NCI-H2196 (cell line): ENCODE results near the gene ATP5F1D.

Source experiments
- DNase-seq: peaks from one replicate; lab custom pipeline; 2025; ENCODE audit not compliant: unreplicated experiment; lab: John Stamatoyannopoulos, UW

ATP5F1D gene

DNA sequence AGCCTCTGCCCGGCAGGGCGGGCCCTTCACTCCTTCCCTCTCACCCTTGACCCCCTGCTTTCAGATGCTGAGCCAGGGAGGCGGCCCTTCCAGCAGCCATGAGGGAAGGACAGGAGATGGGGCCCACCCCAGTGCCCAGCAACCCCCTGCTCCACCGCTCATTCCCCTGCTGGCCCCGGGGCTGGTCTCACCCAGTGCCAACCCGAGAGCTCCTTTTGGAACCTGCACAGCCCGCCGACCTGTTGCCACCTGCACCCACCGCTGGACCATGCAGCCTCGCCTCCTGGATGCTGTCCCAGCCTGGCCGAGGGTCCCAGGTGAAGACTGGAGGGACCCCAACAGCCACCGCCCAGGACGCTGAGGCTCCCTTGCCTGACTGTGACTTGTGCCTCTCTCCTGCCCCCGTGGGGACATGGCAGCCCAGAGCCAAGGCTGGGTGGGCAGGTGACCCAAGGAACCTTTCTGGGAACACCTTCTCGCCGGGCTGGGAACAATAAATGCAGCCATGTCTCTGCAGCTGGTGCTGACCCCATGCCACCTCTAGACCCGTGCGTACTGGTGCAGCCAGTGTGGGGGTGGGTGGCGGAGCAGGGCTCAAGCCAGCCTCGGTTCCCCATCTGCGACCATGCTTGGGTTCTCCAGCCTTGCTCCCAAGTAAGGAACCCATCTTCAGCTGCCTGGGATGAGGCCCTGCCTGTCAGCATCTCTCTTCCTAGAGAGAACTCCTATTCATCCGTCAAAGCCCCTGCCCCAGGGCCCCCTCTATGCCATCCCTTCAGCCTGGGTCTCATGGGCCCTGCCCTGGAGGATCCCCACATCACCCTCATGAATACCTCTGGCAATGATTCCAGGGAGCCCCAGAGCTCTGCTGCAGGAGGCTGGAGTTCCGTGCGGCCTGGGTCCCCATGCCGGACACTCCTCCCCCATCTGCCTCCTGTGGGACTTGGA, 37.4 kb downstream of the ATP5F1D start:
- no peak for DNase-seq

DNA sequence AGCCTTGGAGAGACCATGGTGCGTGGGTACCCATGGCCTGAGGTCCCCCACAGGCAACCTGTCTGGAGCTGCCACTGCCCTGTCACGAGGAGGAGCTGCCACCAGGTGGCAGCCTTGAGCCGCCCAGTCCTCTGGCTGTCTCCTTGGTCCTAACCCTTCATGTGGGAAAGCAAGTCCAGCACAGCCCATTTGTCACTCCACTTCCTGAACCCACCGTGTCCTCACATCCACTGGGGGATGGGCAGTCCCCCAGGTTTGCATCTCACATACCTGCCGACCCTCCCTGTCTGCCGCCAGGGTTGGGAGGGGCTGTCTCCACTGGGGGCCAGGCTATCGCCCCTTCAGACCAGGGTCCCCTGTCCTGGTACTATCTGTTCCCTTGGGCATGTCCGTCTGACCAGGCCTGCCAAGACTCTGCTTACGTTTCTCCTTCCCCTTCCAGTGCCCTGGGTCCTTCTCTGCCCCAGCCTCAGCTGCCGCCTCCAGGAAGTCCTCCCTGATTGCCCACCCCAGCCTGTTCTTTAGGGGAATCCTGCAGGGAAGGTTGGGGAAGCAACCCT, 38.3 kb downstream of the ATP5F1D start:
- peak; percentile 82 for DNase-seq

DNA sequence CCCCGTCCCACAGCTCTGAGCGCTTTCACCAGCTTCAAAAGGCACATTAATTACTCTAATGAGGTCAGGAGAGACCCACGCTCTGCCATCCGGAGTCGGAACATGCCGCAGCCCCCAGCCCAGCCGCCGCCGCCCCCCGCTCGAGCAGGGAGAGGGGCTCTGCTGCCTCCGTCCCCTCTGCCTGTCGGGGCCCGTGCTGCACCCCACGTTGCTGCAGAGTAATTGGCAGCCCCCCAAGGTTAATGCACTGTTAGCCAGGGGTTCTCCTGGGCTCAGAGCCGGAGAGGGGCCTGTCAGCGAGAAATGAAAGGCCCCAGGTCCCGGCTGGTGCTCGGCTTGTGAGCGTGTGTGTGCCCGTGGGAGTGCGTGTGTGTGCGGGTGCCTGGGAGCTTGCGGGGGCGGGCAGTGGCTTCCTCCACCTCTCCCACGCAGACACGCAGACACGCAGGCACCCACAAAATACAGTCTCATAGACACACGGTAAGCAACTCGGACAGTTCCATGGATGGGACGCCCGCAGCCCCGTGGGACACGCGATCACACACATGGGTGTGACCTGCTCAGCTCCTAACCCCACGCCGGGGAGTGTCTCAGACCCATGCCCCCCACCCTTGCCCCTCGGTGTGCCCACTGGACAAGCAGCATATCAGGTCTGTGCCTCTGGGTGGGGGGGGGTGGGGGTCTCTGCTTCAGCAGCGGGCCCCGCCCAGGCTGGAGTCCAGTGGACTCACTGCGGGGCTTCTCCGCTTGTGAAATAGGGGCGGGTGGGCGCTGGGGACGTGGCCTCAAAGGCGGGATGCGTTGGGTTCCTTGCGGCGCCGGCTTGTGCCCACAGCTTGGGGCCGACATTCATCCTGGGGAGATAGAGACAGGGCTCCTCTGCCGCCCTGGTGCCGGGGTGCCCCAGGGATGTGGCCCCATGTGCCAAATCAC, 39.4 kb downstream of the ATP5F1D start:
- no peak for DNase-seq

DNA sequence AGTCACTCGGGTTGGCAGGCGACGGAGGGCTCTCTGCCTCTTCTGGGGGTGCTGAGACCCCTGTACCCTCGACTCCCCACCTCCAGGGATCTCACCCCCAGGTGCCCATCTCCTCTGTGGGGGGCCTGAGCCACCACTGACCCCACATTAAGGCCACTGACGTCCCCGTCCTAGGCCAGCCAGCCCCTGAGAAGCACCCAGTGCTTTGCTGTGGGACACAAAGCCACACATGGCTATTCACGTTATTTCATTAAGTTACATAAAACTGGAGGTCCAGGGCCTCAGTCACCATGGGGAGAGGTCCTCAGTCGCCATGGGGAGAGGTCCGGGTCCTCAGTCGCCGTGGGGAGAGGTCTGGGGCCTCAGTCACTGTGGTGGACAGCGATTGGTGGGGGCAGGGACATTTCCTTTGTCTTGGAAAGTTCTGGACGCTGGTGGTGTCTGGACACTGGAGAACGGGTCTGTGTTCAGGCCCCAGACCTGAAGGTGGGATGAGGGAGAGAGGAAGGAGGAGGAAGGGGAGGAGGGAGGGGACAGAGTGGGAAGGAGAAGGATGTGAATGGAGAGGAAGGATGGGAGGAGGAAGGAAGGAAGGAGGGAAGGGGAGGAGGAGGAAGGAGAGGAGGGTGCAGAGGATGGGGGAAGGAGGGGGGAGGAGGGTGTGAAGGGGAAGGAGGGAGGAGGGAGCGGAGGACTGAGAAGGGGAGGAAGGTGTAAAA, 40.2 kb downstream of the ATP5F1D start:
- DNase-seq: no peak

DNA sequence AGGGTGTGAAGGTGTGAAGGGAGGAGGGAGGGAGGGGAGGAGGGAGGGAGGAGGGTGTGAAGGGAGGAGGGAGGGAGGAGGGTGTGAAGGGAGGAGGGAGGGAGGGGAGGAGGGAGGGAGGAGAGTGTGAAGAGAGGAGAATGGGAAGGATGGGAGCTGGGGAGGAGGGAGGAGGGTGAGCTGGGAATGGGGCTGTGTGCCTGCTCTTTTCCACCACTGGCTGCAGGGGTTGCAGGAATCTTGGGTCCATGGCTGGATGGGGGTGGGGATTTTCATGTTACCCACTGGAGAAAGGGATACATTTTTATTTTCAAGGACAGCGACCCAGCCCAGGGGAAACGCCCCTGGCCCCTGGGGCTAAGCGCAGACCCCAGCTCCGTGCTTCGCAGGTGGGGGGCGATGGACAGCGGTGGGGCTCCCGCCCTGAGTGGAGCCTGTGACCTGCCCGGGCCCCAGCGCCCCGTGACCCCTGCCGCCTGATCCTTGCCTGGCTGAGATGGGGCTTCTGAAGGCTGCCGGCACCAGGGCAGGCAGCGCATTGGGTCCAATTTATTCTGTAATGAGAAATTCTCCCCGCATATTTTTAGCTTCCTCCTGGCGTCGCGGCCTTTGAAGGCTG, 41.1 kb downstream of the ATP5F1D start:
- DNase-seq: no peak

DNA sequence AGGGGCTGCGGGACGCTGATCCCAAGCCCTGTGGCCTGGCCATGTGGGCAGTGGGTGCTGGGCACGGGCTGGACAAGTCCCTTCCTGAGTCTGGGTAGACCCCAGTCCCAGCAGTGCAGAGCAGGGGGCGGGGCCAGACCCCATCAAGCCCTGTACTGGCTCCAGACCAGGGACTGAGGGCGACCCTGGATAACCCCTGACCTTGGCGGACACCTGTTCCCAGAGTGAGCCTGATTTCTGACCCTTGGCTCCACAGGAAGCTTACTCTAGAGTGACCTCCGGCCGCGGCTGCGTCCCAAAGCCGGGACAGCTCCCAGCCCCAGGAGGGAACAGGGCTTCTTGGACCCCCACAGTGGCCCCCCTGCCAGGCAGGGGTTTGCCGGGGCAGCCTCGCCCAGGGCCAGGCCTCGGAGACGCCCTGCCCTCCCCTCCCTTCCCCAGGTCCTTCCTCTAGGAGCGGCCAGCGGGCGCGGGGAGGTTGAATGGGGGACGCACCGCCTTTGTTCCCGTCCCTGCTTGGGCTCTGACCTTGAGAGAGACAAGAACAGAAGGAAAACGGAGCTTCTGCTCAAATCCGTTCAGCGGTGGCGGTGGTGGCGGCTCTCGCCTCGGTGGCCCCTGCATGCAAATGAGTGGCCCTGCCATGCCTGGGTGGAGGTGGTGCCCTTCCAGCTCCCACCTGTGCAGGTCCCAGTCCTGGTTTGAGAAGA, 41.8 kb downstream of the ATP5F1D start:
- DNase-seq: no peak

- DNase-seq: no peak
These were observed 42.4 kb downstream of the ATP5F1D start for GRCh38 chr19:1283917-1284292.

- DNase-seq: no peak
These were observed 42.9 kb downstream of the ATP5F1D start for GRCh38 chr19:1284293-1284978.

DNA sequence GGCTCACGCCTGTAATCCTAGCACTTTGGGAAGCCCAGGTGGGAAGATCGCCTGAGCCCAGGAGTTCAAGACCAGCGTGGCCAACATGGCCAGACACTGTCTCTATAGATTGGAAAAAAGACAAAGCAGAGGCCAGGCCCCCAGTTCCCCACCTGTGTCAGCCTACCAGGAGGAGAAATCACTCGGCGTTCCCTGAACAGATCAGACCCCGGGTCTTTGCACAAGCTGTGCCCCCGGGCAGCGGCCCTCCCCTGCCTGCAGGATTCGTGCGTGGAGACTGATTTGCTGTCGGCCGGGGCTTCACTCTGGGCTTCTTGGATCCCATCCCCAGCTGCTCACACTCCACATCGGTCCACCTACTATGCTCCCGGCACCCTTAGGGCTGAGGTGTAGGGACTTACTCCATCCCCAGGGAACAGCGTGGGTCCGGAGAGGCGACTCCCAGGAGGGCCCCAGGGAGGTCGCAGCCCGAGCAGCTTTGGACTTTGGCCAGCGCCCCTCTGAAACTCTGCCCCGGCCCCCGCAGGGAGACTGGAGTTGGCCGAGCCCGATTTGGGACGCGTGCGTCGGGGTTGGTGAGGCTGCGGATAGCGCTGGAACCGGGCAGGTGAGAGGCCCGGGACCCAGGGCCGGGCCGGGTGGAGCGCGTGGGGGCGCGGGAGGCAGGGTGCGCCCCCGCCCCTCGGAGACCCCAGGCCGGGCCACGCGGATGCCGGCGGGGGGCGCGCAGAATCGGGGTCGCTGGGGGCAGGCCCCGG, 43.6 kb downstream of the ATP5F1D start:
- DNase-seq: no peak

- DNase-seq: peak; percentile 23
These were observed 44.3 kb downstream of the ATP5F1D start, which contains the start of gene EFNA2 for GRCh38 chr19:1285737-1286360. TSS of gene EFNA2 (plus strand) at chr19:1285873. CDS start at chr19:1286169, 296 bp downstream.

- no peak for DNase-seq
These were observed 45.2 kb downstream of the ATP5F1D start for GRCh38 chr19:1286487-1287353.

- DNase-seq: no peak
These were observed 46.0 kb downstream of the ATP5F1D start for GRCh38 chr19:1287354-1288225.

DNA sequence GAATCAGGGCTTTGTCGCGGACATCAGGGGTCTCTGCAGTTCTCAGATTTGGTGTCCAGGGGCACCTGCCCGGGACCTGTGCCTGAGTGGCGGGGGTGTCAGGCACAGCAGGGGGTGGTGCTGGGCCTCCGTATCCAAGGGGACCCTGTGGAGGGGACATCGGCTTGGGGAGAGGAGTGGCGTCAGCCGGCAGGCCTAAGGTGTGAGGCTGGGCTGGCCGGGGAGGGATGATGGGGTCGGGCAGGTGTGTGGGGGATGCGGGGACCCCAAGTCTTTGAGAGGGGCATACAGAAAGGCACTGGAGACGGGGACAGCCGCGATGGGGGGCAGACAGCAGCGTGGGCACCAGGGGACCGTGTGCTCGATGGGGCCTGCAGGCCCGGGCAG, 46.7 kb downstream of the ATP5F1D start:
- DNase-seq: no peak

DNA sequence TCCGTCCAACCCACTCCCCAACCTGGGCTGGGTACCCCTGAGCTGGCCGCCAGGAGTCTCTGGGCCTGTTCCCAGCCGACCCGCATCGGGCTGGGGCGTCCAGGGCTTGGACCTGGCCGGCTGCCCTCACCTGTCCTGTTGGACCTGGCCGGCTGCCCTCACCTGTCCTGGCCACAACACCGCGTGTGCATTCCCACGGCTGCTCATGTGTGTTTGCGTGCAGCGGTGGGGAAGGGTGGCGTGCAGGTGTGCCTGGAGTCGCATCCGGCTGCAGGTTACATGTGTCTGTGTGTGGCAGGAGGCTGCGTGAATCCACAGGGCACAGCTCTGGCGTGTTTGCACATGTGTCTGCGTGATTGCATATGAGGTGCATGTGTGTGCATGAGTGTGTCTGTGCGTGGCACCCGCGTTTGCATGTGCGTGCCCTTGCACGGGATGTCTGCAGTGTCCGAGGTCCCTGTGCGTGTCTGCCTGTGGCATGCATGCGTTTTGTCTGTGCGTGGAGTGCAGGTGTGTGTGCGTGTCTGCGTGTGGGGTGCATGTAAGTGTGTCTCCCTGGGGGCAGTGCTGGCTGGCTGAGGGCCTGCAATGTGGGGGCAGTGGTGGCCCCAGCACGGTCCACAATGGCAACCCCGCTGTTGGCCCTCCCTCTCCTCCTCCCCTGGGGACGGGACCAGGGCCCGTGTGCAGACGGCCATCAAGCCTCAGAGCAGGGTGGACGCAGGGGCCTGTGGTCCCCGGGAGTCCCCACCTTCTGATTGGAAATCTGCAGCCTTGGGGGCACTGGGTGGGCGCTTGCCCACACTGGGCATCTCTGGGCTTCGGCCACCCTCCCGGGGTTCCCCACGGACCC, 47.5 kb downstream of the ATP5F1D start:
- no peak for DNase-seq

DNA sequence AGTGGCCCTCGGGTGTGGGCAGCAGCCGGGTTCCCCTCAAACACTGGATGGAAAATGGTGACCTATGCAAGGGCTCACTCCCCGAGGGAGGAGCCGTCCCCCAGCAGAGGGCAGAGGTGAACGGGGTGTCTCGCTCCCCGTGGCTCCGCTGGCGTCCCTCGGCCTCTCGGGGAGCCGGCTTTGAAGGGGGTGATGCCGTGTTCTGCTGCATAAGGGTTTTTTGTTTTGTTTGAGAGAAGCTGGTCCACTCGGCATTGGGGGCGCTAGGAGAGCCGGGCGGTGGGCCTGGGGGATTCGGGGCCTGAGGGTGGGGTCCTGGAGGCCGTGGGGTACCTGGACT, 48.1 kb downstream of the ATP5F1D start:
- no peak for DNase-seq
